GM19099 (cell line): ENCODE measurements around the gene LIPI.

ENCODE experiments used
- POLR2A ChIP-seq: IDR thresholded peaks from 3 replicates; pipeline ENCODE4 v1.6.1; 2011; ENCODE audit warnings: low read depth; ENCODE audit not compliant: insufficient read length; ENCODE audit errors: extremely low read depth

LIPI gene

GRCh38 chr21:14210738-14211137 is at the start of gene LIPI:
Gene LIPI (minus strand): TSS chr21:14210955. CDS start chr21:14210845, 110 bp downstream.
- TF ChIP-seq POLR2A, result no peak

- TF ChIP-seq POLR2A, result no peak
Observed at GRCh38 chr21:14260174-14260764, 49.5 kb upstream of the LIPI start.

- no peak for TF ChIP-seq POLR2A
Observed at GRCh38 chr21:14259747-14260146, 49.0 kb upstream of the LIPI start.

GRCh38 chr21:14251336-14251735 is 40.6 kb upstream of the LIPI start:
- TF ChIP-seq POLR2A, result no peak

GRCh38 chr21:14245711-14246110 is 35.0 kb upstream of the LIPI start:
- no peak for TF ChIP-seq POLR2A

GRCh38 chr21:14244911-14245310 is 34.2 kb upstream of the LIPI start:
- TF ChIP-seq POLR2A, result no peak

- TF ChIP-seq POLR2A, result no peak
Observed at GRCh38 chr21:14243874-14244273, 33.1 kb upstream of the LIPI start.

GRCh38 chr21:14243461-14243860 is 32.7 kb upstream of the LIPI start:
- no peak for TF ChIP-seq POLR2A

GRCh38 chr21:14241297-14241696 is 30.5 kb upstream of the LIPI start:
- no peak for TF ChIP-seq POLR2A

GRCh38 chr21:14239281-14239680 is 28.5 kb upstream of the LIPI start:
- no peak for TF ChIP-seq POLR2A

- TF ChIP-seq POLR2A, result no peak
Observed at GRCh38 chr21:14236180-14236579, 25.4 kb upstream of the LIPI start.

GRCh38 chr21:14235101-14235500 is 24.3 kb upstream of the LIPI start:
- no peak for TF ChIP-seq POLR2A

- TF ChIP-seq POLR2A, result no peak
Observed at GRCh38 chr21:14229399-14229798, 18.6 kb upstream of the LIPI start.

- TF ChIP-seq POLR2A, result no peak
Observed at GRCh38 chr21:14223365-14223764, 12.6 kb upstream of the LIPI start.

- no peak for TF ChIP-seq POLR2A
Observed at GRCh38 chr21:14215971-14216641, 5.4 kb upstream of the LIPI start, which contains the start of gene RBM11. Gene RBM11 (plus strand): TSS chr21:14216157. CDS start chr21:14216187, 30 bp downstream.

GRCh38 chr21:14213164-14213563 is 2.4 kb upstream of the LIPI start:
- no peak for TF ChIP-seq POLR2A

- no peak for TF ChIP-seq POLR2A
Observed at GRCh38 chr21:14206222-14206621, 4.5 kb downstream of the LIPI start.

- no peak for TF ChIP-seq POLR2A
Observed at GRCh38 chr21:14143999-14144398, 66.8 kb downstream of the LIPI start.

GRCh38 chr21:14124266-14124665 is 86.5 kb downstream of the LIPI start:
- no peak for TF ChIP-seq POLR2A
